HAP-1 (cell line): ENCODE data around the gene CDC45.
"Not testable (repeated sequence)": the region's sequence is repeated elsewhere in the genome, so short reads cannot be mapped to it uniquely, and the experiment has no call there.

Source experiments
- DNase-seq, 2 experiments: peaks; one replicate each; pipeline ENCODE4 v3.0.0-alpha.2; 2016 to 2020; ENCODE audit warnings: low spot score in 2 of 2
- H3K27me3 ChIP-seq: fragments of 250-450 bp; sonication (Bioruptor Pico); 2 replicates; pipeline ENCODE4 v1.5.1; 2020; ENCODE audit warnings: low read depth, mild to moderate bottlenecking, moderate library complexity
- H3K36me3 ChIP-seq: fragments of 250-450 bp; sonication (Bioruptor Pico); replicated peaks from 2 replicates; pipeline ENCODE4 v1.5.1; 2020; ENCODE audit warnings: mild to moderate bottlenecking
- H3K4me1 ChIP-seq: fragments of 250-450 bp; sonication (Bioruptor Pico); 2 replicates; pipeline ENCODE4 v1.5.1; 2020; ENCODE audit warnings: mild to moderate bottlenecking
- H3K4me3 ChIP-seq: fragments of 250-450 bp; sonication (Bioruptor Pico); 2 replicates; pipeline ENCODE4 v1.5.1; 2020; ENCODE audit warnings: mild to moderate bottlenecking, moderate library complexity
- H3K9me3 ChIP-seq: fragments of 250-450 bp; sonication (Bioruptor Pico); 2 replicates; pipeline ENCODE4 v1.5.1; 2020; ENCODE audit warnings: mild to moderate bottlenecking, moderate library complexity
- in situ Hi-C: fragments of 300-500 bp; cut with MboI; formaldehyde crosslinking; loops from 3 replicates; pipeline ENCODE4 v1.14.3; 2020; ENCODE audit warnings: low sequenced_read_pairs, inconsistent platforms, mixed read lengths

The CDC45 gene

GRCh38 chr22:19440411-19441195 lies 39.1 kb upstream of the CDC45 start:
- H3K4me3 ChIP-seq = no peak overlapping the region
- no peak for DNase-seq
- peaks cover 7% of the 10 kb centered on the region for H3K4me1 ChIP-seq
- no peaks in the 10 kb centered on the region for H3K9me3 ChIP-seq
- in situ Hi-C loops = loop anchor here (25.0 kb wide), 2 partner anchors 422 to 478 kb away; partner anchors contain the start of genes GNB1L and RTL10
- H3K36me3 ChIP-seq = peaks cover 47% of the 10 kb centered on the region
- no peaks in the 10 kb centered on the region for H3K27me3 ChIP-seq

GRCh38 chr22:19442166-19442565 lies 37.6 kb upstream of the CDC45 start:
- DNase-seq = no peak
- Histone ChIP-seq H3K4me1 (peaks cover 15% of the 10 kb centered on the region), H3K9me3 (no peaks in the 10 kb centered on the region), H3K4me3 (no peak overlapping the region), H3K27me3 (no peaks in the 10 kb centered on the region), H3K36me3 (peaks cover 36% of the 10 kb centered on the region)
- in situ Hi-C loops = loop anchor here (25.0 kb wide), 2 partner anchors 420 to 480 kb away; partner anchors contain the start of genes GNB1L and RTL10

- in situ Hi-C loops = loop anchor here (25.0 kb wide), 2 partner anchors 419 to 481 kb away; partner anchors contain the start of genes GNB1L and RTL10
Measured at GRCh38 chr22:19443544-19444211, 36.0 kb upstream of the CDC45 start.

GRCh38 chr22:19445279-19445982 lies 34.3 kb upstream of the CDC45 start:
- DNase-seq, H3K27me3 ChIP-seq, H3K9me3 ChIP-seq, H3K4me3 ChIP-seq: not testable (repeated sequence)
- in situ Hi-C loops = loop anchor here (25.0 kb wide), 2 partner anchors 417 to 483 kb away; partner anchors contain the start of genes GNB1L and RTL10
- peaks cover 20% of the 10 kb centered on the region for H3K4me1 ChIP-seq
- H3K36me3 ChIP-seq = peaks cover 48% of the 10 kb centered on the region

More at GRCh38 chr22:19443544-19444211, 36.0 kb upstream of the CDC45 start:
- Histone ChIP-seq H3K36me3 (peaks cover 34% of the 10 kb centered on the region), H3K27me3 (no peaks in the 10 kb centered on the region), H3K4me3 (no peak overlapping the region), H3K4me1 (peaks cover 13% of the 10 kb centered on the region), H3K9me3 (no peaks in the 10 kb centered on the region)
- DNase-seq = no peak

GRCh38 chr22:19446603-19447329 lies 33.0 kb upstream of the CDC45 start:
- Histone ChIP-seq H3K4me1 (peaks cover 20% of the 10 kb centered on the region), H3K27me3 (no peaks in the 10 kb centered on the region), H3K4me3 (peak overlapping the region; percentile 55), H3K9me3 (no peaks in the 10 kb centered on the region), H3K36me3 (peaks cover 58% of the 10 kb centered on the region)
- peak in 1 of 2 experiments; percentile 82 for DNase-seq
- in situ Hi-C loops = loop anchor here (25.0 kb wide), 2 partner anchors 416 to 484 kb away; partner anchors contain the start of genes GNB1L and RTL10

GRCh38 chr22:19447330-19448075 lies 32.2 kb upstream of the CDC45 start, which contains the start of gene C22orf39:
Gene C22orf39, minus strand, starts transcription at chr22:19447711. Its CDS starts 23 bp downstream, at chr22:19447688.
- DNase-seq = peak; percentile 92 to 96
- in situ Hi-C loops = loop anchor here (25.0 kb wide), 2 partner anchors 415 to 485 kb away; partner anchors contain the start of genes GNB1L and RTL10
- peaks cover 61% of the 10 kb centered on the region for H3K36me3 ChIP-seq

GRCh38 chr22:19448076-19448607 lies 31.6 kb upstream of the CDC45 start:
- DNase-seq = peak; percentile 76 to 86

More at GRCh38 chr22:19447330-19448075, 32.2 kb upstream of the CDC45 start, which contains the start of gene C22orf39:
- H3K27me3 ChIP-seq = no peaks in the 10 kb centered on the region
- H3K9me3 ChIP-seq = no peaks in the 10 kb centered on the region
- peak within 1 kb of the TSS; percentile 55 for H3K4me3 ChIP-seq
- peaks cover 20% of the 10 kb centered on the region for H3K4me1 ChIP-seq

GRCh38 chr22:19448739-19449421 lies 30.8 kb upstream of the CDC45 start:
- peak in 1 of 2 experiments; percentile 10 for DNase-seq
- peaks cover 61% of the 10 kb centered on the region for H3K36me3 ChIP-seq
- in situ Hi-C loops = loop anchor here (25.0 kb wide), 2 partner anchors 413 to 487 kb away; partner anchors contain the start of genes GNB1L and RTL10

More at GRCh38 chr22:19448076-19448607, 31.6 kb upstream of the CDC45 start:
- Histone ChIP-seq H3K36me3 (peaks cover 61% of the 10 kb centered on the region), H3K27me3 (no peaks in the 10 kb centered on the region), H3K4me1 (peaks cover 20% of the 10 kb centered on the region), H3K9me3 (no peaks in the 10 kb centered on the region), H3K4me3 (peak overlapping the region; percentile 55)
- in situ Hi-C loops = loop anchor here (25.0 kb wide), 2 partner anchors 414 to 486 kb away; partner anchors contain the start of genes GNB1L and RTL10

GRCh38 chr22:19449422-19449767 lies 30.3 kb upstream of the CDC45 start:
- H3K27me3 ChIP-seq = no peaks in the 10 kb centered on the region
- H3K9me3 ChIP-seq = no peaks in the 10 kb centered on the region
- in situ Hi-C loops = loop anchor here (25.0 kb wide), 2 partner anchors 413 to 487 kb away; partner anchors contain the start of genes GNB1L and RTL10
- peaks cover 61% of the 10 kb centered on the region for H3K36me3 ChIP-seq
- peaks cover 20% of the 10 kb centered on the region for H3K4me1 ChIP-seq
- DNase-seq = no peak
- no peak overlapping the region for H3K4me3 ChIP-seq

More at GRCh38 chr22:19448739-19449421, 30.8 kb upstream of the CDC45 start:
- Histone ChIP-seq H3K9me3 (no peaks in the 10 kb centered on the region), H3K4me3 (peak overlapping the region; percentile 55), H3K27me3 (no peaks in the 10 kb centered on the region), H3K4me1 (peaks cover 20% of the 10 kb centered on the region)

GRCh38 chr22:19450363-19451175 lies 29.2 kb upstream of the CDC45 start:
- in situ Hi-C loops = no loop called here
- Histone ChIP-seq H3K27me3 (no peaks in the 10 kb centered on the region), H3K36me3 (peaks cover 63% of the 10 kb centered on the region), H3K4me1 (peaks cover 20% of the 10 kb centered on the region), H3K9me3 (no peaks in the 10 kb centered on the region), H3K4me3 (no peak overlapping the region)
- no peak for DNase-seq

- Histone ChIP-seq H3K4me1 (peaks cover 13% of the 10 kb centered on the region), H3K27me3 (no peaks in the 10 kb centered on the region), H3K4me3 (no peak overlapping the region), H3K9me3 (no peaks in the 10 kb centered on the region), H3K36me3 (peaks cover 67% of the 10 kb centered on the region)
- DNase-seq = no peak
- in situ Hi-C loops = no loop called here
Measured at GRCh38 chr22:19451570-19451969, 28.1 kb upstream of the CDC45 start.
